ENCODE data around the gene RLN3. TPM values are rescaled to one million over a fixed set of nuclear protein-coding genes. Genes with fewer than 3 reads are reported as not detected.

RLN3 gene
- total and polyA plus RNA-seq, 2 of the 8 experiments (the other 6 are each of a cell fraction or from before 2014, with no cell fraction given) = not detected

GRCh38 chr19:14015524-14016035 lies 12.4 kb upstream of the RLN3 start (continued):
- TF ChIP-seq, protein P1, sequence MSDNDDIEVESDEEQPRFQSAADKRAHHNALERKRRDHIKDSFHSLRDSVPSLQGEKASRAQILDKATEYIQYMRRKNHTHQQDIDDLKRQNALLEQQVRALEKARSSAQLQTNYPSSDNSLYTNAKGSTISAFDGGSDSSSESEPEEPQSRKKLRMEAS (IDR thresholded peaks at IDR 0.05) = no peak
- TF ChIP-seq SP1 (IDR thresholded peaks at IDR 0.05; ENCODE audit: low read depth, low read length) (no peak), KDM5A (IDR thresholded peaks at IDR 0.05; ENCODE audit: low read length) (no peak), SAP30 (IDR thresholded peaks at IDR 0.05; ENCODE audit: insufficient read depth, insufficient replicate concordance, low read length) (no peak), CTCF (IDR thresholded peaks at IDR 0.05; ENCODE audit: control extremely low read depth in 1 of 3, insufficient read depth in 1 of 3, low read depth in 1 of 3, low read length in 3 of 3) (no peak), SIN3A (conservative IDR thresholded peaks at IDR 0.05 in 1 of 2, IDR thresholded peaks at IDR 0.05 in 1 of 2; ENCODE audit: low read depth in 1 of 2, low read length in 2 of 2) (no peak)
